Kidney epithelial cell (primary cell): Measurements from ENCODE around the gene NRP1. TPM values are rescaled to one million over a fixed set of nuclear protein-coding genes. Genes with fewer than 3 reads are reported as not detected.

ENCODE experiments used
- DNase-seq: peaks from one replicate; pipeline ENCODE4 v3.0.0-alpha.2; 2010; ENCODE audit warnings: low read depth
- H3K27me3 ChIP-seq: 2 replicates; pipeline ENCODE4 v1.6.0; 2011; ENCODE audit warnings: low read length; ENCODE audit not compliant: control insufficient read depth, insufficient read depth
- H3K36me3 ChIP-seq: 2 replicates; pipeline ENCODE4 v1.5.1; 2011; ENCODE audit warnings: low read length; ENCODE audit not compliant: control insufficient read depth, insufficient read depth
- H3K4me3 ChIP-seq: 2 replicates; pipeline ENCODE4 v1.5.1; 2011; ENCODE audit warnings: low read depth, mild to moderate bottlenecking, control low read depth, low read length
- total RNA-seq: library from RNA; depleted of rRNA; stranded (reverse); fragments of >200 nt; gene quantifications from 2 replicates; pipeline ENCODE4 v1.2.3, GENCODE V29; 2015
- TF ChIP-seq, protein P1 (sequence below): IDR thresholded peaks from 2 replicates; pipeline ENCODE4 v1.5.1; 2011; ENCODE audit warnings: mild to moderate bottlenecking, moderate library complexity, low read length, control low read depth, inconsistent platforms; ENCODE audit not compliant: insufficient read depth, poor library complexity, severe bottlenecking

Gene NRP1
- total RNA-seq, 1 donor from 2014 or later, result 72.6 TPM

DNA sequence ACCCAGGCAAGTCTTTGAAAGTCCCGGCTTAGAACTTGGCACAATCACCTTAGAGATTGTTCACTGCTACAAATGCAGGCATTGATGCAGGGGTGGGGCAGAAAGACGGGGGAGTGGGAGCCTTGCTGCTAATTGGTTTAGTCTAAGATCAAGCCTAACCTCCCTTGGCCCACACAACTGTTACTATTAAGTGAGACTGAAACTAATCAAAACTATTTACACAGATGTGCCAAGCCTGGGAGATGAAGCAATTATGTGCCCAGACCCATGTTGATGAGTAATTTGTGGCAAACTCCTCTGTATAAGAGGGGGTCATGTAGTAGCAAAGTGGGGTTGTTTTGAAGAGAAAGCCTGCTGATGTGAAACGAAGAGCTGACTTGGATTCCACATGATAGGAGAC, 198.2 kb downstream of the NRP1 start:
- H3K4me3 ChIP-seq, result no peak overlapping the region
- DNase-seq, result peak; percentile 84
- no peaks in the 10 kb centered on the region for H3K36me3 ChIP-seq
- no peaks in the 10 kb centered on the region for H3K27me3 ChIP-seq
- TF ChIP-seq, protein P1, sequence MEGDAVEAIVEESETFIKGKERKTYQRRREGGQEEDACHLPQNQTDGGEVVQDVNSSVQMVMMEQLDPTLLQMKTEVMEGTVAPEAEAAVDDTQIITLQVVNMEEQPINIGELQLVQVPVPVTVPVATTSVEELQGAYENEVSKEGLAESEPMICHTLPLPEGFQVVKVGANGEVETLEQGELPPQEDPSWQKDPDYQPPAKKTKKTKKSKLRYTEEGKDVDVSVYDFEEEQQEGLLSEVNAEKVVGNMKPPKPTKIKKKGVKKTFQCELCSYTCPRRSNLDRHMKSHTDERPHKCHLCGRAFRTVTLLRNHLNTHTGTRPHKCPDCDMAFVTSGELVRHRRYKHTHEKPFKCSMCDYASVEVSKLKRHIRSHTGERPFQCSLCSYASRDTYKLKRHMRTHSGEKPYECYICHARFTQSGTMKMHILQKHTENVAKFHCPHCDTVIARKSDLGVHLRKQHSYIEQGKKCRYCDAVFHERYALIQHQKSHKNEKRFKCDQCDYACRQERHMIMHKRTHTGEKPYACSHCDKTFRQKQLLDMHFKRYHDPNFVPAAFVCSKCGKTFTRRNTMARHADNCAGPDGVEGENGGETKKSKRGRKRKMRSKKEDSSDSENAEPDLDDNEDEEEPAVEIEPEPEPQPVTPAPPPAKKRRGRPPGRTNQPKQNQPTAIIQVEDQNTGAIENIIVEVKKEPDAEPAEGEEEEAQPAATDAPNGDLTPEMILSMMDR, result no peak

- Histone ChIP-seq H3K4me3 (no peak overlapping the region), H3K36me3 (no peaks in the 10 kb centered on the region), H3K27me3 (no peaks in the 10 kb centered on the region)
- peak; percentile 100 for DNase-seq
- TF ChIP-seq, protein P1, result no peak
Measured at GRCh38 chr10:33134011-33134751, 200.3 kb downstream of the NRP1 start.

GRCh38 chr10:33133557-33133956, 200.9 kb downstream of the NRP1 start:
- Histone ChIP-seq H3K4me3 (no peak overlapping the region), H3K36me3 (no peaks in the 10 kb centered on the region), H3K27me3 (no peaks in the 10 kb centered on the region)
- no peak for DNase-seq
- TF ChIP-seq, protein P1, result no peak

GRCh38 chr10:33132626-33133025, 201.8 kb downstream of the NRP1 start:
- no peaks in the 10 kb centered on the region for H3K27me3 ChIP-seq
- DNase-seq, result no peak
- TF ChIP-seq, protein P1, result peak; percentile 5

GRCh38 chr10:33129996-33130386, 204.5 kb downstream of the NRP1 start:
- Histone ChIP-seq H3K27me3 (no peaks in the 10 kb centered on the region), H3K36me3 (no peaks in the 10 kb centered on the region), H3K4me3 (no peak overlapping the region)
- TF ChIP-seq, protein P1, result no peak
- DNase-seq, result no peak

More at GRCh38 chr10:33132626-33133025, 201.8 kb downstream of the NRP1 start:
- Histone ChIP-seq H3K4me3 (no peak overlapping the region), H3K36me3 (no peaks in the 10 kb centered on the region)
